ENCODE results near the gene ST14. TPM values are rescaled to one million over a fixed set of nuclear protein-coding genes. Genes with fewer than 3 reads are reported as not detected.
"Not testable (repeated sequence)": the region's sequence is repeated elsewhere in the genome, so short reads cannot be mapped to it uniquely, and the experiment has no call there.

The ST14 gene
- total RNA-seq, 1 experiment from 2014 or later = 1.8 TPM

- DNase-seq (ENCODE audit: low read depth, low spot score); H3K36me3 ChIP-seq (ENCODE audit: control insufficient read depth, insufficient read depth, low read length); CTCF ChIA-PET; H3K9me3 ChIP-seq (ENCODE audit: control insufficient read depth, insufficient read depth, low read depth, low read length); H3K27ac ChIP-seq (ENCODE audit: low read length); H3K4me3 ChIP-seq (ENCODE audit: low read depth in 2 of 2, low read length in 2 of 2); POLR2A ChIA-PET; H3K27me3 ChIP-seq (ENCODE audit: control insufficient read depth, insufficient read depth, low read length); H3K4me1 ChIP-seq (ENCODE audit: control insufficient read depth, insufficient read depth, low read length); ATAC-seq; BruUV-seq (replicated peaks); in situ Hi-C loops (cut with HindIII; ENCODE audit: low pct_unique_long_range_greater_than_20kb, low sequenced_read_pairs); intact Hi-C loops (cut with micrococcal nuclease; ENCODE audit: unreplicated experiment): not testable (repeated sequence)
Measured at GRCh38 chr11:130245375-130245774, 85.8 kb downstream of the ST14 start.

- TF ChIP-seq CTCF (IDR thresholded peaks at IDR 0.05) = no peak
- TF ChIP-seq SIN3A (IDR thresholded peaks at IDR 0.05; ENCODE audit: borderline replicate concordance, insufficient read depth, low read depth, low read length) = no peak
- no peak for TF ChIP-seq POLR2AphosphoS5 (IDR thresholded peaks at IDR 0.05; ENCODE audit: low read depth, low read length)
- ATAC-seq (no peak), DNase-seq (ENCODE audit: low read depth, low spot score) (no peak)
- no peaks in the 10 kb centered on the region for H3K36me3 ChIP-seq (ENCODE audit: control insufficient read depth, insufficient read depth, low read length)
- no peaks in the 10 kb centered on the region for H3K9me3 ChIP-seq (ENCODE audit: control insufficient read depth, insufficient read depth, low read depth, low read length)
- H3K4me3 ChIP-seq (ENCODE audit: low read depth in 2 of 2, low read length in 2 of 2) = no peak overlapping the region
- intact Hi-C loops (cut with micrococcal nuclease; ENCODE audit: unreplicated experiment) (no loop called here), in situ Hi-C loops (cut with HindIII; ENCODE audit: low pct_unique_long_range_greater_than_20kb, low sequenced_read_pairs) (no loop called here)
- H3K27ac ChIP-seq (ENCODE audit: low read length) = no peak overlapping the region
- BruUV-seq (replicated peaks) = no TSS peak
- ChIA-PET CTCF (no interaction called here), POLR2A (no interaction called here)
- H3K4me1 ChIP-seq (ENCODE audit: control insufficient read depth, insufficient read depth, low read length) = no peaks in the 10 kb centered on the region
- H3K27me3 ChIP-seq (ENCODE audit: control insufficient read depth, insufficient read depth, low read length) = no peaks in the 10 kb centered on the region
Measured at GRCh38 chr11:130246270-130246669, 86.7 kb downstream of the ST14 start.

- no peaks in the 10 kb centered on the region for H3K4me1 ChIP-seq (ENCODE audit: control insufficient read depth, insufficient read depth, low read length)
- ChIA-PET CTCF (no interaction called here), POLR2A (no interaction called here)
Measured at GRCh38 chr11:130246738-130247137, 87.2 kb downstream of the ST14 start.

More at GRCh38 chr11:130246738-130247137, 87.2 kb downstream of the ST14 start:
- no peaks in the 10 kb centered on the region for H3K36me3 ChIP-seq (ENCODE audit: control insufficient read depth, insufficient read depth, low read length)
- in situ Hi-C loops (cut with HindIII; ENCODE audit: low pct_unique_long_range_greater_than_20kb, low sequenced_read_pairs) (no loop called here), intact Hi-C loops (cut with micrococcal nuclease; ENCODE audit: unreplicated experiment) (no loop called here)
- ATAC-seq (no peak), DNase-seq (ENCODE audit: low read depth, low spot score) (no peak)
- no peak for TF ChIP-seq POLR2AphosphoS5 (IDR thresholded peaks at IDR 0.05; ENCODE audit: low read depth, low read length)
- TF ChIP-seq REST (IDR thresholded peaks at IDR 0.05; ENCODE audit: insufficient read depth in 1 of 2, low read depth in 2 of 2, low read length in 1 of 2) = no peak
- no peak for TF ChIP-seq SIN3A (IDR thresholded peaks at IDR 0.05; ENCODE audit: borderline replicate concordance, insufficient read depth, low read depth, low read length)
- TF ChIP-seq TCF7L2 (IDR thresholded peaks at IDR 0.05; ENCODE audit: low read depth, low read length) = no peak
- no peak for TF ChIP-seq CTCF (IDR thresholded peaks at IDR 0.05)
- H3K27ac ChIP-seq (ENCODE audit: low read length) = no peak overlapping the region
- no TSS peak for BruUV-seq (replicated peaks)
- no peaks in the 10 kb centered on the region for H3K9me3 ChIP-seq (ENCODE audit: control insufficient read depth, insufficient read depth, low read depth, low read length)
- H3K27me3 ChIP-seq (ENCODE audit: control insufficient read depth, insufficient read depth, low read length) = no peaks in the 10 kb centered on the region
- H3K4me3 ChIP-seq (ENCODE audit: low read depth in 2 of 2, low read length in 2 of 2) = no peak overlapping the region
